Pulmonary artery endothelial cell (primary cell): ENCODE measurements around the gene NT5DC2. TPM values are rescaled to one million over a fixed set of nuclear protein-coding genes. Genes with fewer than 3 reads are reported as not detected.
"Not testable (repeated sequence)": the region's sequence is repeated elsewhere in the genome, so short reads cannot be mapped to it uniquely, and the experiment has no call there.

Source experiments
- DNase-seq: peaks from one replicate; pipeline ENCODE4 v3.0.0-alpha.2; 2011; ENCODE audit warnings: low read depth, low spot score
- total RNA-seq: library from RNA; depleted of rRNA; stranded (reverse); fragments of >200 nt; gene quantifications from 2 replicates; pipeline ENCODE4 v1.2.3, GENCODE V29; 2014

NT5DC2 gene
- total RNA-seq, 1 donor from 2014 or later: 53.8 TPM

GRCh38 chr3:52537726-52538421, 4.2 kb upstream of the NT5DC2 start:
- DNase-seq: no peak

- DNase-seq: no peak
These were observed 3.5 kb upstream of the NT5DC2 start for GRCh38 chr3:52537165-52537620.

- peak; percentile 96 for DNase-seq
These were observed 2.9 kb upstream of the NT5DC2 start, which contains the start of gene UQCC5 for GRCh38 chr3:52536369-52537164. Gene UQCC5, plus strand, starts transcription at chr3:52536605. Its CDS starts 151 bp downstream, at chr3:52536756.

- no peak for DNase-seq
These were observed 2.4 kb upstream of the NT5DC2 start for GRCh38 chr3:52536112-52536368.

GRCh38 chr3:52535411-52536111, 1.9 kb upstream of the NT5DC2 start:
- DNase-seq: no peak

GRCh38 chr3:52534281-52535183, 875 bp upstream of the NT5DC2 start:
- DNase-seq: no peak

GRCh38 chr3:52532838-52533622, 627 bp downstream of the NT5DC2 start:
- DNase-seq: no peak

GRCh38 chr3:52532517-52532837, 1.2 kb downstream of the NT5DC2 start:
- DNase-seq: peak; percentile 35

- no peak for DNase-seq
These were observed 1.7 kb downstream of the NT5DC2 start for GRCh38 chr3:52531860-52532516.

- no peak for DNase-seq
These were observed 2.5 kb downstream of the NT5DC2 start for GRCh38 chr3:52530918-52531826.

GRCh38 chr3:52529376-52530333, 4.0 kb downstream of the NT5DC2 start:
- DNase-seq: no peak

- DNase-seq: no peak
These were observed 4.9 kb downstream of the NT5DC2 start for GRCh38 chr3:52528586-52529375.

- DNase-seq: no peak
These were observed 5.7 kb downstream of the NT5DC2 start for GRCh38 chr3:52527732-52528585.

GRCh38 chr3:52527039-52527731, 6.5 kb downstream of the NT5DC2 start:
- no peak for DNase-seq

GRCh38 chr3:52526671-52527038, 7.0 kb downstream of the NT5DC2 start:
- not testable (repeated sequence) for DNase-seq
